ENCODE results near the gene OR5B3. TPM values are rescaled to one million over a fixed set of nuclear protein-coding genes. Genes with fewer than 3 reads are reported as not detected.

Gene OR5B3
- not detected for total RNA-seq

- 55% methylated on average over 1 of the region's 1 CpG for WGBS
- H3K36me3 ChIP-seq: no peaks in the 10 kb centered on the region
- H3K27me3 ChIP-seq: no peaks in the 10 kb centered on the region
Measured at GRCh38 chr11:58406774-58407173, at the start of gene OR5B3. TSS of gene OR5B3 (minus strand) at chr11:58406874. CDS start at chr11:58403409, 3,465 bp downstream.

GRCh38 chr11:58451585-58451984 is 44.9 kb upstream of the OR5B3 start:
- TF ChIP-seq POLR2AphosphoS5 (IDR thresholded peaks at IDR 0.05) (no peak), CTCF (IDR thresholded peaks at IDR 0.05) (no peak)
- DNase-seq (ENCODE audit: extremely low spot score): no peak
- no peak overlapping the region for H3K27ac ChIP-seq (replicated peaks in 1 of 4)
- no peaks in the 10 kb centered on the region for H3K4me1 ChIP-seq
- peaks cover 0 to 26% (median 4%) of the 10 kb centered on the region in 4 donors for H3K9me3 ChIP-seq
- no peaks in the 10 kb centered on the region for H3K36me3 ChIP-seq
- 41% methylated on average over 3 of the region's 3 CpGs for WGBS
- no peaks in the 10 kb centered on the region for H3K27me3 ChIP-seq
- no peak overlapping the region for H3K4me3 ChIP-seq
- intact Hi-C loops (cut with DNase I): no loop called here

More at GRCh38 chr11:58406774-58407173, at the start of gene OR5B3:
- Histone ChIP-seq H3K27ac (replicated peaks in 1 of 4) (no peak within 1 kb of the TSS), H3K4me3 (no peak within 1 kb of the TSS), H3K9me3 (peaks cover 0 to 23% (median 8%) of the 10 kb centered on the region in 4 donors), H3K4me1 (no peaks in the 10 kb centered on the region)
- no peak for DNase-seq (ENCODE audit: extremely low spot score)
- intact Hi-C loops (cut with DNase I): no loop called here
- TF ChIP-seq EP300 (IDR thresholded peaks at IDR 0.05): no peak
- no peak for TF ChIP-seq POLR2AphosphoS5 (IDR thresholded peaks at IDR 0.05)
- no peak for TF ChIP-seq POLR2A (IDR thresholded peaks at IDR 0.05; ENCODE audit: low read depth)
- TF ChIP-seq CTCF (IDR thresholded peaks at IDR 0.05): no peak

GRCh38 chr11:58446294-58446693 is 39.6 kb upstream of the OR5B3 start:
- intact Hi-C loops (cut with DNase I): no loop called here
- Histone ChIP-seq H3K4me1 (no peaks in the 10 kb centered on the region), H3K27ac (replicated peaks in 1 of 4) (no peak overlapping the region), H3K36me3 (no peaks in the 10 kb centered on the region), H3K4me3 (no peak overlapping the region), H3K9me3 (peaks cover 0 to 50% (median 17%) of the 10 kb centered on the region in 4 donors), H3K27me3 (no peaks in the 10 kb centered on the region)
- DNase-seq (ENCODE audit: extremely low spot score): no peak
- TF ChIP-seq EP300 (IDR thresholded peaks at IDR 0.05) (no peak), POLR2A (IDR thresholded peaks at IDR 0.05; ENCODE audit: low read depth) (no peak), CTCF (IDR thresholded peaks at IDR 0.05) (no peak), POLR2AphosphoS5 (IDR thresholded peaks at IDR 0.05) (no peak)
- WGBS: 72% methylated on average over 4 of the region's 6 CpGs

- 92% methylated on average over 2 of the region's 2 CpGs for WGBS
- H3K36me3 ChIP-seq: no peaks in the 10 kb centered on the region
- H3K27me3 ChIP-seq: no peaks in the 10 kb centered on the region
- H3K27ac ChIP-seq (replicated peaks in 1 of 4): no peak overlapping the region
- intact Hi-C loops (cut with DNase I): no loop called here
- no peak for DNase-seq (ENCODE audit: extremely low spot score)
- TF ChIP-seq CTCF (IDR thresholded peaks at IDR 0.05): no peak
- no peak for TF ChIP-seq EP300 (IDR thresholded peaks at IDR 0.05)
- TF ChIP-seq POLR2AphosphoS5 (IDR thresholded peaks at IDR 0.05): no peak
- TF ChIP-seq POLR2A (IDR thresholded peaks at IDR 0.05; ENCODE audit: low read depth): no peak
- H3K4me3 ChIP-seq: no peak overlapping the region
- H3K9me3 ChIP-seq: peaks cover 0 to 49% (median 13%) of the 10 kb centered on the region in 4 donors
- no peaks in the 10 kb centered on the region for H3K4me1 ChIP-seq
Measured at GRCh38 chr11:58444300-58444699, 37.6 kb upstream of the OR5B3 start.

- H3K4me3 ChIP-seq: no peak within 1 kb of the TSS
- WGBS: 94% methylated on average over 1 of the region's 1 CpG
- intact Hi-C loops (cut with DNase I): no loop called here
- H3K36me3 ChIP-seq: no peaks in the 10 kb centered on the region
- H3K4me1 ChIP-seq: no peaks in the 10 kb centered on the region
- TF ChIP-seq EP300 (IDR thresholded peaks at IDR 0.05) (no peak), POLR2AphosphoS5 (IDR thresholded peaks at IDR 0.05) (no peak), CTCF (IDR thresholded peaks at IDR 0.05) (no peak), POLR2A (IDR thresholded peaks at IDR 0.05; ENCODE audit: low read depth) (no peak)
- no peak within 1 kb of the TSS for H3K27ac ChIP-seq (replicated peaks in 1 of 4)
- H3K9me3 ChIP-seq: peaks cover 0 to 41% (median 13%) of the 10 kb centered on the region in 4 donors
- no peaks in the 10 kb centered on the region for H3K27me3 ChIP-seq
- no peak for DNase-seq (ENCODE audit: extremely low spot score)
Measured at GRCh38 chr11:58442136-58442535, 35.5 kb upstream of the OR5B3 start, which contains the start of gene OR5B12. TSS of gene OR5B12 (minus strand) at chr11:58442236. CDS start at chr11:58440151, 2,085 bp downstream.
